ENCODE data around the gene SLC30A7.
"Not testable (repeated sequence)": the region's sequence is repeated elsewhere in the genome, so short reads cannot be mapped to it uniquely, and the experiment has no call there.

SLC30A7 gene

GRCh38 chr1:100952104-100952745 is 56.3 kb downstream of the SLC30A7 start:
- no peak for TF ChIP-seq CTCF (IDR thresholded peaks at IDR 0.05; ENCODE audit: borderline replicate concordance, control extremely low read depth, extremely low read depth, insufficient read depth, missing control alignments)
- in situ Hi-C loops (cut with MboI; ENCODE audit: low sequenced_read_pairs, unreplicated experiment), result no loop called here
- DNase-seq (ENCODE audit: low spot score), result no peak

- in situ Hi-C loops (cut with MboI; ENCODE audit: low sequenced_read_pairs, unreplicated experiment); DNase-seq (ENCODE audit: low spot score): not testable (repeated sequence)
Observed at GRCh38 chr1:100952970-100953369, 57.1 kb downstream of the SLC30A7 start.

GRCh38 chr1:100953960-100954730 is 58.3 kb downstream of the SLC30A7 start:
- in situ Hi-C loops (cut with MboI; ENCODE audit: low sequenced_read_pairs, unreplicated experiment), result no loop called here
- no peak for TF ChIP-seq CTCF (IDR thresholded peaks at IDR 0.05; ENCODE audit: borderline replicate concordance, control extremely low read depth, extremely low read depth, insufficient read depth, missing control alignments)
- no peak for DNase-seq (ENCODE audit: low spot score)

GRCh38 chr1:100955322-100955721 is 59.4 kb downstream of the SLC30A7 start:
- no peak for TF ChIP-seq CTCF (IDR thresholded peaks at IDR 0.05; ENCODE audit: borderline replicate concordance, control extremely low read depth, extremely low read depth, insufficient read depth, missing control alignments)
- in situ Hi-C loops (cut with MboI; ENCODE audit: low sequenced_read_pairs, unreplicated experiment), result no loop called here
- DNase-seq (ENCODE audit: low spot score), result no peak

- in situ Hi-C loops (cut with MboI; ENCODE audit: low sequenced_read_pairs, unreplicated experiment), result no loop called here
- TF ChIP-seq CTCF (IDR thresholded peaks at IDR 0.05; ENCODE audit: borderline replicate concordance, control extremely low read depth, extremely low read depth, insufficient read depth, missing control alignments), result no peak
Observed at GRCh38 chr1:100959502-100960060, 63.7 kb downstream of the SLC30A7 start.

GRCh38 chr1:100960098-100960497 is 64.2 kb downstream of the SLC30A7 start:
- DNase-seq (ENCODE audit: low spot score), result no peak
- in situ Hi-C loops (cut with MboI; ENCODE audit: low sequenced_read_pairs, unreplicated experiment), result no loop called here
- no peak for TF ChIP-seq CTCF (IDR thresholded peaks at IDR 0.05; ENCODE audit: borderline replicate concordance, control extremely low read depth, extremely low read depth, insufficient read depth, missing control alignments)

More at GRCh38 chr1:100959502-100960060, 63.7 kb downstream of the SLC30A7 start:
- DNase-seq (ENCODE audit: low spot score), result no peak

- no peak for DNase-seq (ENCODE audit: low spot score)
- no peak for TF ChIP-seq CTCF (IDR thresholded peaks at IDR 0.05; ENCODE audit: borderline replicate concordance, control extremely low read depth, extremely low read depth, insufficient read depth, missing control alignments)
- in situ Hi-C loops (cut with MboI; ENCODE audit: low sequenced_read_pairs, unreplicated experiment), result no loop called here
Observed at GRCh38 chr1:100968621-100969020, 72.7 kb downstream of the SLC30A7 start.
